OCI-LY3 (cell line): Measurements from ENCODE around the gene RNF123.

Experiments
- EZH2phosphoT487 ChIP-seq: fragments of 200-600 bp; shearing (Covaris generic); IDR thresholded peaks from 2 replicates; pipeline ENCODE4 v1.6.1; 2018; ENCODE audit warnings: antibody characterized with exemption, mixed run types, low read depth
- TF ChIP-seq, protein P1 (sequence below): fragments of 200-600, 300-600 bp; sonication (generic); IDR thresholded peaks from 2 replicates; pipeline ENCODE4 v1.5.1; 2014; ENCODE audit warnings: antibody characterized with exemption, low read length, low read depth

DNA sequence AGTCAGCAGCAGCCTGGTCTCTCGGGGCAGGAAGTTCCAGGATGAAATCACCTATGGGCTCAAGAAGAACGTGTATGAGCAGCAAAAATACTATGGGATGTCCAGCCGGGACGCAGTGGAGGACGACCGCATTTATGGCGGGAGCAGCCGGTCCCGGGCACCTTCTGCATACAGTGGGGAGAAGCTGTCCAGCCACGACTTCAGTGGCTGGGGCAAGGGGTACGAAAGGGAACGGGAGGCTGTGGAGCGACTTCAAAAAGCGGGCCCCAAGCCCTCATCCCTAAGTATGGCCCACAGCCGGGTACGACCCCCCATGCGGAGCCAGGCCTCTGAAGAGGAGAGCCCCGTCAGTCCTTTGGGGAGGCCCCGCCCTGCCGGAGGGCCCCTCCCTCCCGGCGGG is 27.3 kb upstream of the RNF123 start:
- TF ChIP-seq, protein P1, sequence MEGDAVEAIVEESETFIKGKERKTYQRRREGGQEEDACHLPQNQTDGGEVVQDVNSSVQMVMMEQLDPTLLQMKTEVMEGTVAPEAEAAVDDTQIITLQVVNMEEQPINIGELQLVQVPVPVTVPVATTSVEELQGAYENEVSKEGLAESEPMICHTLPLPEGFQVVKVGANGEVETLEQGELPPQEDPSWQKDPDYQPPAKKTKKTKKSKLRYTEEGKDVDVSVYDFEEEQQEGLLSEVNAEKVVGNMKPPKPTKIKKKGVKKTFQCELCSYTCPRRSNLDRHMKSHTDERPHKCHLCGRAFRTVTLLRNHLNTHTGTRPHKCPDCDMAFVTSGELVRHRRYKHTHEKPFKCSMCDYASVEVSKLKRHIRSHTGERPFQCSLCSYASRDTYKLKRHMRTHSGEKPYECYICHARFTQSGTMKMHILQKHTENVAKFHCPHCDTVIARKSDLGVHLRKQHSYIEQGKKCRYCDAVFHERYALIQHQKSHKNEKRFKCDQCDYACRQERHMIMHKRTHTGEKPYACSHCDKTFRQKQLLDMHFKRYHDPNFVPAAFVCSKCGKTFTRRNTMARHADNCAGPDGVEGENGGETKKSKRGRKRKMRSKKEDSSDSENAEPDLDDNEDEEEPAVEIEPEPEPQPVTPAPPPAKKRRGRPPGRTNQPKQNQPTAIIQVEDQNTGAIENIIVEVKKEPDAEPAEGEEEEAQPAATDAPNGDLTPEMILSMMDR: no peak
- no peak for TF ChIP-seq EZH2phosphoT487
